SK-N-SH (cell line): ENCODE results near the gene MCTP2. TPM values are rescaled to one million over a fixed set of nuclear protein-coding genes. Genes with fewer than 3 reads are reported as not detected.
A peak's percentile ranks its signal among the peaks of the same experiment; 100 is the strongest.

Experiments
- CTCF ChIA-PET: fragments of 300-600, 350-600 bp; formaldehyde crosslinking; extraction: SDS; loops from one replicate; lab custom pipeline; 2021; lab: Yijun Ruan, JAX
- POLR2A ChIA-PET: fragments of 350-600 bp; sonication (Branson Sonifier 250); formaldehyde crosslinking; extraction: SDS; loops from one replicate; lab custom pipeline; 2020; ENCODE audit warnings: antibody characterized with exemption, inconsistent platforms; lab: Yijun Ruan, JAX
- DNase-seq: peaks from one replicate; pipeline ENCODE4 v3.0.0; 2012
- H2AFZ ChIP-seq: fragments of 200-600 bp; sonication (generic); 2 replicates; pipeline ENCODE4 v1.8.1; 2016; ENCODE audit warnings: antibody characterized with exemption, mild to moderate bottlenecking, low read depth
- H3F3A ChIP-seq: fragments of 200-600 bp; sonication (generic); replicated peaks from 2 replicates; pipeline ENCODE3; 2016; ENCODE audit warnings: antibody characterized with exemption, mild to moderate bottlenecking; ENCODE audit not compliant: insufficient read depth
- H3K27ac ChIP-seq, 2 experiments: fragments of 200-500 bp in 1 of 2; fragments of 200-600 bp in 1 of 2; sonication (Bioruptor generic) in 1 of 2; sonication (generic), shearing (Covaris generic) in 1 of 2; 2 replicates each; pipeline versions ENCODE4 v1.5.1 to v1.6.1; 2014 to 2016; ENCODE audit warnings: low read depth in 2 of 2, inconsistent platforms in 1 of 2, low read length in 1 of 2, mild to moderate bottlenecking in 1 of 2, mixed read lengths in 1 of 2
- H3K27me3 ChIP-seq: fragments of 200-600 bp; sonication (generic), shearing (Covaris generic); 2 replicates; pipeline ENCODE4 v1.6.1; 2016; ENCODE audit warnings: mixed run types; ENCODE audit not compliant: insufficient read depth
- H3K36me3 ChIP-seq, 2 experiments: fragments of 200-500 bp in 1 of 2; fragments of 200-600 bp in 1 of 2; sonication (Bioruptor generic) in 1 of 2; sonication (generic) in 1 of 2; replicated peaks in 1 of 2; 2 replicates each; pipeline versions ENCODE3 to v1.5.1; 2014 to 2016; ENCODE audit warnings: low read length in 1 of 2, mild to moderate bottlenecking in 1 of 2; ENCODE audit not compliant: insufficient read depth in 2 of 2, control insufficient read depth in 1 of 2
- H3K4me1 ChIP-seq, 2 experiments: fragments of 200-500 bp in 1 of 2; fragments of 200-600 bp in 1 of 2; sonication (Bioruptor generic) in 1 of 2; sonication (generic), shearing (Covaris generic) in 1 of 2; 2 replicates each; pipeline versions ENCODE4 v1.5.1 to v1.6.1; 2014 to 2016; ENCODE audit warnings: low read depth in 1 of 2, low read length in 1 of 2, mixed run types in 1 of 2; ENCODE audit not compliant: insufficient read depth in 2 of 2, control insufficient read depth in 1 of 2
- H3K4me2 ChIP-seq: fragments of 200-600 bp; sonication (generic), shearing (Covaris generic); 2 replicates; pipeline ENCODE4 v1.6.1; 2017; ENCODE audit warnings: mixed run types
- H3K4me3 ChIP-seq, 2 experiments: fragments of 200-500 bp in 1 of 2; fragments of 200-600 bp in 1 of 2; sonication (Bioruptor generic) in 1 of 2; sonication (generic), shearing (Covaris generic) in 1 of 2; 2 replicates each; pipeline versions ENCODE4 v1.5.1 to v1.8.1; 2014 to 2016; ENCODE audit warnings: low read depth in 2 of 2, inconsistent platforms in 1 of 2, low read length in 1 of 2, mild to moderate bottlenecking in 1 of 2, mixed read lengths in 1 of 2, moderate library complexity in 1 of 2
- H3K79me2 ChIP-seq: fragments of 200-600 bp; sonication (generic); 2 replicates; pipeline ENCODE4 v1.8.1; 2017; ENCODE audit warnings: mild to moderate bottlenecking; ENCODE audit not compliant: insufficient read depth
- H3K9ac ChIP-seq: fragments of 200-600 bp; sonication (generic); 2 replicates; pipeline ENCODE4 v1.6.1; 2017; ENCODE audit warnings: mixed run types
- H3K9me2 ChIP-seq: fragments of 200-600 bp; sonication (generic); 2 replicates; pipeline ENCODE4 v1.6.1; 2017; ENCODE audit warnings: mixed run types
- H3K9me3 ChIP-seq: fragments of 200-600 bp; sonication (generic); 2 replicates; pipeline ENCODE4 v1.6.1; 2017; ENCODE audit warnings: mixed run types, mild to moderate bottlenecking, moderate library complexity
- H4K20me1 ChIP-seq: fragments of 200-600 bp; sonication (generic); 2 replicates; pipeline ENCODE4 v1.6.1; 2017; ENCODE audit warnings: mild to moderate bottlenecking, mixed run types; ENCODE audit not compliant: insufficient read depth
- ELF1 ChIP-seq: IDR thresholded peaks from 2 replicates; pipeline ENCODE4 v1.4.0; 2012
- EZH2phosphoT487 ChIP-seq: fragments of 200-600 bp; sonication (generic); IDR thresholded peaks from 2 replicates; pipeline ENCODE4 v1.6.1; 2017; ENCODE audit warnings: low read depth, mixed run types, mild to moderate bottlenecking, antibody characterized with exemption, moderate library complexity, borderline replicate concordance
- GABPA ChIP-seq: IDR thresholded peaks from 2 replicates; pipeline ENCODE4 v1.4.0; 2012; ENCODE audit warnings: low read depth, mild to moderate bottlenecking
- GATA2 ChIP-seq: sonication (generic); formaldehyde crosslinking; IDR thresholded peaks from 2 replicates; pipeline ENCODE4 v1.5.0; 2020; ENCODE audit warnings: mild to moderate bottlenecking, missing genetic modification reagents
- MXI1 ChIP-seq: IDR thresholded peaks from 2 replicates; pipeline ENCODE4 v1.6.1; 2012; ENCODE audit warnings: mild to moderate bottlenecking, low read depth, low read length, improper control_type of control experiment
- NRF1 ChIP-seq: IDR thresholded peaks from 2 replicates; pipeline ENCODE4 v1.6.1; 2012; ENCODE audit warnings: low read depth, mild to moderate bottlenecking, low read length
- RFX5 ChIP-seq: IDR thresholded peaks from 2 replicates; pipeline ENCODE4 v1.6.1; 2012; ENCODE audit warnings: mild to moderate bottlenecking, improper control_type of control experiment, low read length
- RXRA ChIP-seq: IDR thresholded peaks from 2 replicates; pipeline ENCODE4 v1.4.0; 2012; ENCODE audit warnings: low read depth, mild to moderate bottlenecking, borderline replicate concordance
- SIN3A ChIP-seq: IDR thresholded peaks from 2 replicates; pipeline ENCODE4 v1.6.1; 2012; ENCODE audit warnings: low read depth, mild to moderate bottlenecking, low read length, moderate library complexity, borderline replicate concordance
- TEAD4 ChIP-seq: IDR thresholded peaks from 2 replicates; pipeline ENCODE4 v1.4.0; 2012; ENCODE audit warnings: mild to moderate bottlenecking, borderline replicate concordance; ENCODE audit not compliant: insufficient read depth
- YY1 ChIP-seq: IDR thresholded peaks from 2 replicates; pipeline ENCODE4 v1.4.0; 2012; ENCODE audit warnings: low read depth, mild to moderate bottlenecking
- WGBS: methylation state at CpG from one replicate; pipeline ENCODE4 v1.1.6; 2017; ENCODE audit warnings: low lambda C conversion rate; 5-methylcytosine and 5-hydroxymethylcytosine counted together
- polyA plus RNA-seq, 3 experiments: library from polyadenylated mRNA; depleted of rRNA; stranded (reverse); fragments of >200 nt; gene quantifications; 2 replicates each; pipeline ENCODE4 v1.2.3, GENCODE V29; 2012
- TF ChIP-seq, protein P1 (sequence below): IDR thresholded peaks from 2 replicates; pipeline ENCODE4 v1.4.0; 2012; ENCODE audit warnings: low read depth, borderline replicate concordance
- TF ChIP-seq, protein P2 (sequence below): fragments of 150-350 bp; IDR thresholded peaks from 2 replicates; pipeline ENCODE4 v1.6.1; 2017; ENCODE audit warnings: antibody characterized with exemption, low read length, low read depth, borderline replicate concordance
- TF ChIP-seq, protein P3 (sequence below): IDR thresholded peaks from 2 replicates; pipeline ENCODE4 v1.4.0; 2012; ENCODE audit warnings: low read depth

MCTP2 gene
- polyA plus RNA-seq, 1 of the 3 experiments (the other 2 are of a cell fraction), result 0.26 TPM

GRCh38 chr15:94411285-94411684, 179.9 kb downstream of the MCTP2 start:
- H3K9ac ChIP-seq, result no peak overlapping the region
- CTCF ChIA-PET, result interaction anchor here (1.2 to 2.8 kb wide), 6 partner anchors 12 to 259 kb away, joined by 4 to 16 read pairs (median 5); no protein-coding TSS in a partner anchor

GRCh38 chr15:94411846-94412245, 180.5 kb downstream of the MCTP2 start:
- no peaks in the 10 kb centered on the region for H3K9me2 ChIP-seq
- H3K27me3 ChIP-seq, result no peaks in the 10 kb centered on the region
- TF ChIP-seq, protein P1, sequence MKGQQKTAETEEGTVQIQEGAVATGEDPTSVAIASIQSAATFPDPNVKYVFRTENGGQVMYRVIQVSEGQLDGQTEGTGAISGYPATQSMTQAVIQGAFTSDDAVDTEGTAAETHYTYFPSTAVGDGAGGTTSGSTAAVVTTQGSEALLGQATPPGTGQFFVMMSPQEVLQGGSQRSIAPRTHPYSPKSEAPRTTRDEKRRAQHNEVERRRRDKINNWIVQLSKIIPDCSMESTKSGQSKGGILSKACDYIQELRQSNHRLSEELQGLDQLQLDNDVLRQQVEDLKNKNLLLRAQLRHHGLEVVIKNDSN, result no peak
- TF ChIP-seq NRF1 (no peak), GABPA (no peak), MXI1 (no peak), GATA2 (CRISPR knock-in tag) (no peak), TEAD4 (no peak), ELF1 (no peak), EZH2phosphoT487 (no peak), YY1 (no peak), RFX5 (no peak), RXRA (no peak)
- TF ChIP-seq, protein P2, sequence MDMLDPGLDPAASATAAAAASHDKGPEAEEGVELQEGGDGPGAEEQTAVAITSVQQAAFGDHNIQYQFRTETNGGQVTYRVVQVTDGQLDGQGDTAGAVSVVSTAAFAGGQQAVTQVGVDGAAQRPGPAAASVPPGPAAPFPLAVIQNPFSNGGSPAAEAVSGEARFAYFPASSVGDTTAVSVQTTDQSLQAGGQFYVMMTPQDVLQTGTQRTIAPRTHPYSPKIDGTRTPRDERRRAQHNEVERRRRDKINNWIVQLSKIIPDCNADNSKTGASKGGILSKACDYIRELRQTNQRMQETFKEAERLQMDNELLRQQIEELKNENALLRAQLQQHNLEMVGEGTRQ, result no peak
- TF ChIP-seq, protein P3, sequence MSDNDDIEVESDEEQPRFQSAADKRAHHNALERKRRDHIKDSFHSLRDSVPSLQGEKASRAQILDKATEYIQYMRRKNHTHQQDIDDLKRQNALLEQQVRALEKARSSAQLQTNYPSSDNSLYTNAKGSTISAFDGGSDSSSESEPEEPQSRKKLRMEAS, result no peak
- no peaks in the 10 kb centered on the region for H3K9me3 ChIP-seq
- CTCF ChIA-PET, result interaction anchor here (0.6 to 3.1 kb wide), 14 partner anchors 9 to 997 kb away, joined by 3 to 16 read pairs (median 5); no protein-coding TSS in a partner anchor
- WGBS, result 54% methylated on average over 2 of the region's 2 CpGs
- H3K4me2 ChIP-seq, result no peak overlapping the region
- H3K4me3 ChIP-seq, result no peak overlapping the region
- H4K20me1 ChIP-seq, result no peaks in the 10 kb centered on the region
- no peak overlapping the region for H3K27ac ChIP-seq
- H3K36me3 ChIP-seq, result no peaks in the 10 kb centered on the region
- H3K4me1 ChIP-seq, result peaks cover 0 to 27% of the 10 kb centered on the region in 2 experiments; a peak in 2 of 4 replicates
- H3F3A ChIP-seq, result no peaks in the 10 kb centered on the region
- no peaks in the 10 kb centered on the region for H3K79me2 ChIP-seq
- no peak for DNase-seq
- no peak overlapping the region for H3K9ac ChIP-seq
- POLR2A ChIA-PET, result no interaction called here
- H2AFZ ChIP-seq, result no peak overlapping the region

More at GRCh38 chr15:94411285-94411684, 179.9 kb downstream of the MCTP2 start:
- WGBS, result 31% methylated on average over 5 of the region's 5 CpGs
- no peak for DNase-seq
- Histone ChIP-seq H3K79me2 (no peaks in the 10 kb centered on the region), H3K9me3 (no peaks in the 10 kb centered on the region), H2AFZ (no peak overlapping the region), H3K36me3 (no peaks in the 10 kb centered on the region), H3F3A (no peaks in the 10 kb centered on the region), H3K27ac (peak overlapping the region in 1 of 2 experiments; percentile 11; a peak in 1 of 4 replicates), H3K9me2 (no peaks in the 10 kb centered on the region), H3K27me3 (no peaks in the 10 kb centered on the region), H4K20me1 (no peaks in the 10 kb centered on the region), H3K4me1 (peaks cover 0 to 27% of the 10 kb centered on the region in 2 experiments; a peak in 2 of 4 replicates), H3K4me2 (no peak overlapping the region), H3K4me3 (no peak overlapping the region)
- POLR2A ChIA-PET, result no interaction called here
- TF ChIP-seq RFX5 (peak; percentile 27; the same call in 1 of the 2 replicates), SIN3A (no peak)
